Activated CD8-positive, alpha-beta T cell treated with anti-CD3 and anti-CD28 coated beads for 36 hours (primary cell): ENCODE results near the gene TUBB6. TPM values are rescaled to one million over a fixed set of nuclear protein-coding genes. Genes with fewer than 3 reads are reported as not detected.

Experiments used
- ATAC-seq: fragments of 200-7000 bp; cut with Tn5 transposase; one replicate; pipeline ENCODE4 v1.10.0; 2021; ENCODE audit warnings: mild to moderate bottlenecking, moderate library complexity
- CTCF ChIA-PET: fragments of 350-600 bp; sonication (Branson Sonifier 250); formaldehyde crosslinking; loops from one replicate; lab custom pipeline; 2021; ENCODE audit warnings: antibody characterized with exemption; lab: Charles Lee
- POLR2A ChIA-PET: fragments of 350-600 bp; sonication (Branson Sonifier 250); formaldehyde crosslinking; loops from one replicate; lab custom pipeline; 2021; ENCODE audit warnings: antibody characterized with exemption; lab: Charles Lee
- DNase-seq: peaks from one replicate; pipeline ENCODE4 v3.0.0-alpha.2; 2020
- H3K27ac Mint-ChIP-seq: one replicate; pipeline ENCODE4 v1.8.0; 2021; ENCODE audit warnings: mild to moderate bottlenecking, mixed read lengths
- H3K27me3 Mint-ChIP-seq: one replicate; pipeline ENCODE4 v1.8.0; 2021; ENCODE audit warnings: mixed read lengths
- H3K36me3 Mint-ChIP-seq: one replicate; pipeline ENCODE4 v1.8.0; 2021; ENCODE audit warnings: low read depth, mixed read lengths
- H3K4me1 Mint-ChIP-seq: one replicate; pipeline ENCODE4 v1.8.0; 2021; ENCODE audit warnings: low read depth, mixed read lengths
- H3K4me3 Mint-ChIP-seq: one replicate; pipeline ENCODE4 v1.8.0; 2021; ENCODE audit warnings: mild to moderate bottlenecking, moderate library complexity, mixed read lengths
- H3K9me3 Mint-ChIP-seq: one replicate; pipeline ENCODE4 v1.8.0; 2021; ENCODE audit warnings: mixed read lengths
- intact Hi-C: fragments of 100-400 bp; cut with micrococcal nuclease; formaldehyde crosslinking; loops from one replicate; pipeline ENCODE4 v1.10.0; 2022
- total RNA-seq, 2 experiments: library from RNA; stranded (reverse); gene quantifications; one replicate each; pipeline ENCODE4 v1.2.3, GENCODE V29; 2021
- TF ChIP-seq, protein P1 (sequence below): fragments of 200-600 bp; IDR thresholded peaks from one replicate; pipeline ENCODE4 v1.8.0; 2022; ENCODE audit warnings: antibody characterized with exemption, mild to moderate bottlenecking

The TUBB6 gene
- total RNA-seq, 2 experiments from 2014 or later, result 11.5 to 12.6 TPM

DNA sequence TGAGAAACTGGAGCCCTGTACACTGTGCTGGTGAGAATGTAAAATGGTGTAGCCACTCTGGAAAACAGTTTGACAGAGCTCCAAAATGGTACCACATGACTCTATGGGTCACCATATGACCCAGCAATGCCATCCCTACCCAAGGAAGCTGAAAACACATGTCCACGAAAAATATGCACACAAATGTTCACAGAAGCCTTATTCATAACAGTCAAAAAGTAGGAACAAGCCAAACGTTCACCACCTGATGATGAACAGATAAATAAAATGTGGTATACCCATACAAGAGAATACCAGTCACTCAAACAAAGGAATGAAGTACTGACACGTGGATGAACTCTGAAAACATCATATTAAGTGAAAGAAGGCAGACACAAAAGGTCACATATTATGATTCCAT lies 64.4 kb downstream of the TUBB6 start:
- Mint-ChIP-seq H3K4me3 (no peak overlapping the region), H3K4me1 (peaks cover 43% of the 10 kb centered on the region), H3K27ac (no peak overlapping the region), H3K36me3 (peaks cover 45% of the 10 kb centered on the region), H3K9me3 (no peaks in the 10 kb centered on the region), H3K27me3 (no peaks in the 10 kb centered on the region)
- ChIA-PET CTCF (interaction anchor here (1.7 kb wide), 1 partner anchor 45 kb away, joined by 5 read pairs; no protein-coding TSS in a partner anchor), POLR2A (interaction anchor here (1.1 kb wide), 1 partner anchor 35 kb away, joined by 3 read pairs; the partner anchor contains the start of gene PRELID3A)
- TF ChIP-seq, protein P1, sequence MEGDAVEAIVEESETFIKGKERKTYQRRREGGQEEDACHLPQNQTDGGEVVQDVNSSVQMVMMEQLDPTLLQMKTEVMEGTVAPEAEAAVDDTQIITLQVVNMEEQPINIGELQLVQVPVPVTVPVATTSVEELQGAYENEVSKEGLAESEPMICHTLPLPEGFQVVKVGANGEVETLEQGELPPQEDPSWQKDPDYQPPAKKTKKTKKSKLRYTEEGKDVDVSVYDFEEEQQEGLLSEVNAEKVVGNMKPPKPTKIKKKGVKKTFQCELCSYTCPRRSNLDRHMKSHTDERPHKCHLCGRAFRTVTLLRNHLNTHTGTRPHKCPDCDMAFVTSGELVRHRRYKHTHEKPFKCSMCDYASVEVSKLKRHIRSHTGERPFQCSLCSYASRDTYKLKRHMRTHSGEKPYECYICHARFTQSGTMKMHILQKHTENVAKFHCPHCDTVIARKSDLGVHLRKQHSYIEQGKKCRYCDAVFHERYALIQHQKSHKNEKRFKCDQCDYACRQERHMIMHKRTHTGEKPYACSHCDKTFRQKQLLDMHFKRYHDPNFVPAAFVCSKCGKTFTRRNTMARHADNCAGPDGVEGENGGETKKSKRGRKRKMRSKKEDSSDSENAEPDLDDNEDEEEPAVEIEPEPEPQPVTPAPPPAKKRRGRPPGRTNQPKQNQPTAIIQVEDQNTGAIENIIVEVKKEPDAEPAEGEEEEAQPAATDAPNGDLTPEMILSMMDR, result no peak
- intact Hi-C loops, result loop anchor here (10.0 kb wide), 1 partner anchor 572 kb away; the partner anchor contains the start of gene SEH1L
- DNase-seq (no peak), ATAC-seq (no peak)

DNA sequence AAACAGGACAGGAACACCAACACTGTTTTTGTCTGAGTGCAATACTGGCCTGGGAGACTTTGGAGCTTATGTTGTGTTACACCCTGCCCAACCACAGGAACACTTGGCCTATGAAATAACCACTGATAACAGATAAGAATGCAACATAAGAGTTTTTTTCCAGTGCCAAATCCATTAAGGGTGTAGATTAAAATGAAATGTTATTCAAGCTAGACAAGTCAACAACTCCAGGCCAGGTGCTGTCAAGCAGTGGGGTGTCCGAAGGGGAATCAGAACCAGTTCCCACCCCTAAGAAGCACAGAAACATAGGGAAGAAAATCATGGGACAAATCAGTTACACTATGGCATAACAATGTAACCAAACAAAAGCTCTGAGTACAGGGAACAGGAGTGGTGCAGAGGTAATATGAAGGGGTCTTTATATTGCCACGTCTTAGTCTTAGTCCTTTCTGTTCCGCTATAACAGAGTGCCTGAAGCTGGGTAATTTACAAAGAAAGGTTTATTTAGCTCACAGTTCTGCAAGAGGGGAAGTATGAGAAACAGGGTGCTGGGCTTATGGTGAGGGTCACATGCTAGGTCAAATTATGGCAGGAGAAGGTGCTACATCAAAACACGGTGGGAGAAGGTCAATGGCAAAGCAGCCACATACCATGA lies 65.2 kb downstream of the TUBB6 start:
- POLR2A ChIA-PET, result interaction anchor here (0.6 to 1.1 kb wide), 4 partner anchors 15 to 46 kb away, joined by 3 to 4 read pairs (median 4); partner anchors contain the start of gene PRELID3A

DNA sequence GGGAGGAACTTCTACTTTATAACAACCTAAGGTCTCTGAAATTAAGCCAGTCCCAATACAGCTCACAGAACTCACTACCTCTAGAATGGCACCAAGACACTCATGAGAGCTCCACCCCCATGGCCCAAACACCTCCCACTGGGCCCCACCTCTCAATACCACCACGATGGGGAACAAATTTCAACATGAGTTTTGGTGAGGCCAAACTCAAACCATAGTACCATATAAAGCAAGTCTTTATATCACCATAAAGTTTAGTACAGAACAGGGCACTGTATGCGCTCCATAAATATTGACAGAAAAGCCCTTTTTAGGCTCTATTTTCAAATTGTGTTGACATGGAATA lies 65.7 kb downstream of the TUBB6 start:
- ATAC-seq, result no peak
- no peak overlapping the region for H3K4me3 Mint-ChIP-seq
- peaks cover 49% of the 10 kb centered on the region for H3K4me1 Mint-ChIP-seq
- intact Hi-C loops, result loop anchor here (10.0 kb wide), 1 partner anchor 571 kb away; the partner anchor contains the start of gene SEH1L
- ChIA-PET POLR2A (interaction anchor here (0.6 to 0.8 kb wide), 3 partner anchors 16 to 46 kb away, joined by 3 to 4 read pairs (median 4); no protein-coding TSS in a partner anchor), CTCF (interaction anchor here (1.7 kb wide), 1 partner anchor 46 kb away, joined by 5 read pairs; no protein-coding TSS in a partner anchor)
- DNase-seq, result no peak
- no peak overlapping the region for H3K27ac Mint-ChIP-seq
- no peaks in the 10 kb centered on the region for H3K27me3 Mint-ChIP-seq
- H3K36me3 Mint-ChIP-seq, result peaks cover 40% of the 10 kb centered on the region
- H3K9me3 Mint-ChIP-seq, result no peaks in the 10 kb centered on the region
- TF ChIP-seq, protein P1, result no peak

More for the DNA sequence above, 65.2 kb downstream of the TUBB6 start:
- CTCF ChIA-PET, result interaction anchor here (1.7 kb wide), 1 partner anchor 46 kb away, joined by 5 read pairs; no protein-coding TSS in a partner anchor
- Mint-ChIP-seq H3K27ac (no peak overlapping the region), H3K4me3 (no peak overlapping the region), H3K9me3 (no peaks in the 10 kb centered on the region), H3K36me3 (peaks cover 42% of the 10 kb centered on the region), H3K4me1 (peaks cover 49% of the 10 kb centered on the region), H3K27me3 (no peaks in the 10 kb centered on the region)
- intact Hi-C loops, result loop anchor here (10.0 kb wide), 1 partner anchor 572 kb away; the partner anchor contains the start of gene SEH1L
- ATAC-seq, result no peak
- DNase-seq, result no peak
- TF ChIP-seq, protein P1, result no peak

DNA sequence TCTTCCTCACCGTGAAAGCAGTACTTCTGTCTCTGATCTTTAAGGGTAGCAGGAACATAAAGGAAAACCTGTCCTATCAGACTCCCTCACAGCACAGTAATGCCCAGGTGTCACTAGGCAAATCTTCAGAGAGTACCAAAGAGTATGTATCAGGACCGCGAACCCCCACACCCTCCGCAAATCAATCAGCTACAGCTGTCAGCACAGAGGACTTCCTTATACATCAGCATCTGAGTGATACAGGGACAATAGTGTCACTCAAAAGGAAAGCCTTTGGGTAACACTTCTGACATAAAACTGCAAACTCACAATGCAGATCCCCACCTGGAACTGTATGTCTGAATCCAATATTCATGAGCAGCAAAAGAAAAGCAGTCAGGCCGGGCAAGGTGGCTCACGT lies 66.4 kb downstream of the TUBB6 start:
- TF ChIP-seq, protein P1, result no peak
- Mint-ChIP-seq H3K4me1 (peaks cover 49% of the 10 kb centered on the region), H3K9me3 (no peaks in the 10 kb centered on the region), H3K4me3 (peak overlapping the region; percentile 82), H3K36me3 (peaks cover 40% of the 10 kb centered on the region), H3K27me3 (no peaks in the 10 kb centered on the region), H3K27ac (no peak overlapping the region)
- ATAC-seq (no peak), DNase-seq (peak; percentile 19)
- ChIA-PET POLR2A (interaction anchor here (2.0 kb wide), 1 partner anchor 40 kb away, joined by 7 read pairs; no protein-coding TSS in a partner anchor), CTCF (interaction anchor here (0.8 kb wide), 1 partner anchor 16 kb away, joined by 3 read pairs; no protein-coding TSS in a partner anchor)
- intact Hi-C loops, result loop anchor here (10.0 kb wide), 1 partner anchor 570 kb away; the partner anchor contains the start of gene SEH1L

Other genes starting within 250 kb of the TUBB6 start
- not detected for gene ANKRD62, start 214.4 kb upstream of the TUBB6 start, total RNA-seq
- not detected for gene CIDEA, start 53.9 kb upstream of the TUBB6 start, total RNA-seq
- gene AFG3L2, start 69.0 kb downstream of the TUBB6 start, total RNA-seq, result 10 to 100 TPM; 60.6 to 64.0 TPM
- gene PRELID3A, start 99.7 kb downstream of the TUBB6 start, total RNA-seq, result 1 to 10 TPM; 6.3 to 6.5 TPM